Neural crest cell (in vitro differentiated cells): Measurements from ENCODE around the gene RAB19. TPM values are rescaled to one million over a fixed set of nuclear protein-coding genes. Genes with fewer than 3 reads are reported as not detected.

Experiments
- DNase-seq: peaks from one replicate; pipeline ENCODE4 v3.0.0; 2021; ENCODE audit warnings: low read depth, mixed read lengths, low spot score
- H3K27ac Mint-ChIP-seq: one replicate; pipeline ENCODE4 v1.8.0; 2021; ENCODE audit warnings: mild to moderate bottlenecking, mixed read lengths; ENCODE audit not compliant: unreplicated experiment
- H3K27me3 Mint-ChIP-seq: 2 replicates; pipeline ENCODE4 v1.8.0; 2021; ENCODE audit warnings: low read depth, mild to moderate bottlenecking, mixed read lengths
- H3K36me3 Mint-ChIP-seq: 2 replicates; pipeline ENCODE4 v1.8.0; 2021; ENCODE audit warnings: low read depth, mild to moderate bottlenecking, mixed read lengths
- H3K4me1 Mint-ChIP-seq: 2 replicates; pipeline ENCODE4 v1.8.0; 2021; ENCODE audit warnings: mixed read lengths
- H3K4me3 Mint-ChIP-seq: one replicate; pipeline ENCODE4 v1.8.0; 2021; ENCODE audit warnings: mild to moderate bottlenecking, mixed read lengths
- H3K9me3 Mint-ChIP-seq: 2 replicates; pipeline ENCODE4 v1.8.0; 2021; ENCODE audit warnings: mixed read lengths
- CTCF ChIP-seq: fragments of 200-600 bp; sonication (generic); conservative IDR thresholded peaks from 2 replicates; pipeline ENCODE4 v1.5.0; 2021; ENCODE audit warnings: antibody characterized with exemption, mild to moderate bottlenecking
- total RNA-seq: library from RNA; stranded (reverse); gene quantifications from 2 replicates; pipeline ENCODE4 v1.2.1, GENCODE V29; 2021

RAB19 gene
- total RNA-seq, 1 donor from 2014 or later: not detected

GRCh38 chr7:140435252-140435895 is 31.5 kb downstream of the RAB19 start:
- H3K27ac Mint-ChIP-seq: no peak overlapping the region
- no peaks in the 10 kb centered on the region for H3K27me3 Mint-ChIP-seq
- H3K9me3 Mint-ChIP-seq: no peaks in the 10 kb centered on the region
- no peaks in the 10 kb centered on the region for H3K4me1 Mint-ChIP-seq
- no peak for TF ChIP-seq CTCF
- DNase-seq: no peak
- H3K36me3 Mint-ChIP-seq: no peaks in the 10 kb centered on the region
- no peak overlapping the region for H3K4me3 Mint-ChIP-seq

- H3K27ac Mint-ChIP-seq: no peak overlapping the region
- no peak overlapping the region for H3K4me3 Mint-ChIP-seq
- no peak for DNase-seq
- no peaks in the 10 kb centered on the region for H3K36me3 Mint-ChIP-seq
- H3K27me3 Mint-ChIP-seq: no peaks in the 10 kb centered on the region
- H3K9me3 Mint-ChIP-seq: no peaks in the 10 kb centered on the region
- no peaks in the 10 kb centered on the region for H3K4me1 Mint-ChIP-seq
- TF ChIP-seq CTCF: no peak
Observed at GRCh38 chr7:140439359-140439758, 35.5 kb downstream of the RAB19 start.

- TF ChIP-seq CTCF: no peak
- DNase-seq: no peak
- Mint-ChIP-seq H3K9me3 (no peaks in the 10 kb centered on the region), H3K4me1 (no peaks in the 10 kb centered on the region), H3K27me3 (no peaks in the 10 kb centered on the region), H3K27ac (no peak overlapping the region), H3K36me3 (no peaks in the 10 kb centered on the region), H3K4me3 (no peak overlapping the region)
Observed at GRCh38 chr7:140440593-140440992, 36.7 kb downstream of the RAB19 start.

- no peak overlapping the region for H3K4me3 Mint-ChIP-seq
- no peaks in the 10 kb centered on the region for H3K4me1 Mint-ChIP-seq
- no peaks in the 10 kb centered on the region for H3K9me3 Mint-ChIP-seq
- TF ChIP-seq CTCF: no peak
- H3K27me3 Mint-ChIP-seq: no peaks in the 10 kb centered on the region
- H3K36me3 Mint-ChIP-seq: peaks cover under 1% of the 10 kb centered on the region
- DNase-seq: no peak
- no peak overlapping the region for H3K27ac Mint-ChIP-seq
Observed at GRCh38 chr7:140441519-140441918, 37.7 kb downstream of the RAB19 start.

GRCh38 chr7:140446467-140446866 is 42.6 kb downstream of the RAB19 start:
- no peaks in the 10 kb centered on the region for H3K27me3 Mint-ChIP-seq
- no peaks in the 10 kb centered on the region for H3K4me1 Mint-ChIP-seq
- H3K4me3 Mint-ChIP-seq: no peak overlapping the region
- peaks cover 3% of the 10 kb centered on the region for H3K36me3 Mint-ChIP-seq
- no peak overlapping the region for H3K27ac Mint-ChIP-seq
- TF ChIP-seq CTCF: no peak
- H3K9me3 Mint-ChIP-seq: no peaks in the 10 kb centered on the region
- DNase-seq: no peak

- H3K9me3 Mint-ChIP-seq: no peaks in the 10 kb centered on the region
- TF ChIP-seq CTCF: no peak
- no peaks in the 10 kb centered on the region for H3K4me1 Mint-ChIP-seq
- no peaks in the 10 kb centered on the region for H3K27me3 Mint-ChIP-seq
- peaks cover 6% of the 10 kb centered on the region for H3K36me3 Mint-ChIP-seq
- no peak overlapping the region for H3K4me3 Mint-ChIP-seq
- no peak overlapping the region for H3K27ac Mint-ChIP-seq
- DNase-seq: no peak
Observed at GRCh38 chr7:140447841-140448240, 44.0 kb downstream of the RAB19 start.
